Measurements from ENCODE around the gene BCKDK.

BCKDK gene

DNA sequence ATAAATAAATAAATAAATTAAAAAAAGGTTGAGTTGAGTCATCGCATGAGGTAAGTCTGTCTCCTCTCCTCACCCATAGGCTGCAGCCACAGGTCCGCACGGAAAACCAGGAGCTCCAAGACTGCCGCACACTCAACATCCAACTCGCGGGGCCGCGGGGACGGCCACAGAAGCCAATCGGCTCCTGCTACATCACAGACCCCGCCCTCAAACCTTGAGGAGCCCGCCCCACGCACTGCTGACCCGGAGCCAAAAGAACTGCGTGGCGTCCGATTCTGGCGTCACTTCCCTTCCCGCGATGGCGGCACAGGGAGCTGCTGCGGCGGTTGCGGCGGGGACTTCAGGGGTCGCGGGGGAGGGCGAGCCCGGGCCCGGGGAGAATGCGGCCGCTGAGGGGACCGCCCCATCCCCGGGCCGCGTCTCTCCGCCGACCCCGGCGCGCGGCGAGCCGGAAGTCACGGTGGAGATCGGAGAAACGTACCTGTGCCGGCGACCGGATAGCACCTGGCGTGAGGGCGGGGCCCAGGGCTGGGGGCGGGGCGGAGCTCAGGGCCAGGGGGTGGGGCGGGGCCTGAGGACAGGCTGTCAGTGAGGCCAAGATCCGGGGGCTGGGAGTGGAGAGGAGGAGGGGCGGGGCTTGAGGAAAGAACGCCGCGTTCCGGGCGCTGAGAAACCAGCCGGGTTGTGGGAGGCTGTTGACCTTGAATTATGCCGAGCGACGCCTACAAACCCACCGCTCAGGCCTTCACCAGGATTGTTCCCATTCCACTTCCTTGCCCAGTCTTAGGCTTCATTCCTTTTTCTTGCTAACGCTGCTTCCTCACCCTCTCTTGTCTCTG lies 9.4 kb downstream of the BCKDK start, which contains the start of gene KAT8 (continued):
- TF ChIP-seq MZF1 (tag by site-specific recombination; IDR thresholded peaks at IDR 0.05; ENCODE audit: borderline replicate concordance) (peak; percentile 53; the same call in 1 of the 2 replicates), ZXDB (tag by site-specific recombination; IDR thresholded peaks at IDR 0.05) (peak; percentile 70), ZNF561 (tag by site-specific recombination; IDR thresholded peaks at IDR 0.05; ENCODE audit: borderline replicate concordance) (0 out of 2 replicates have a peak, but pooled peaks have one; percentile 74), ZNF292 (tag by site-specific recombination; IDR thresholded peaks at IDR 0.05; ENCODE audit: borderline replicate concordance, low read depth) (0 out of 2 replicates have a peak, but pooled peaks have one; percentile 14), PRDM1 (tag by site-specific recombination; IDR thresholded peaks at IDR 0.05) (no peak), ZNF10 (tag by site-specific recombination; IDR thresholded peaks at IDR 0.05) (no peak), ZNF140 (tag by site-specific recombination; IDR thresholded peaks at IDR 0.05) (peak; percentile 41; the same call in 1 of the 2 replicates), OSR2 (tag by site-specific recombination; IDR thresholded peaks at IDR 0.05) (peak; percentile 9; the same call in 1 of the 2 replicates), ZBTB21 (tag by site-specific recombination; IDR thresholded peaks at IDR 0.05) (peak; percentile 89), ZNF510 (tag by site-specific recombination; IDR thresholded peaks at IDR 0.05; ENCODE audit: insufficient replicate concordance) (peak; percentile 74), ZNF639 (tag by site-specific recombination; IDR thresholded peaks at IDR 0.05) (no peak), ZNF629 (tag by site-specific recombination; IDR thresholded peaks at IDR 0.05) (peak; percentile 98), ZNF2 (tag by site-specific recombination; IDR thresholded peaks at IDR 0.05) (no peak), ZNF623 (tag by site-specific recombination; IDR thresholded peaks at IDR 0.05) (peak; percentile 78), YY1 (tag by site-specific recombination; IDR thresholded peaks at IDR 0.05) (peak; percentile 93), ZNF529 (tag by site-specific recombination; IDR thresholded peaks at IDR 0.05; ENCODE audit: insufficient replicate concordance) (no peak), ZNF266 (tag by site-specific recombination; IDR thresholded peaks at IDR 0.05; ENCODE audit: low read depth) (peak; percentile 0; the same call in 1 of the 2 replicates), ZNF18 (tag by site-specific recombination; IDR thresholded peaks at IDR 0.05) (peak; percentile 52; the same call in 1 of the 2 replicates), ZBTB20 (tag by site-specific recombination; IDR thresholded peaks at IDR 0.05) (peak; percentile 85), GLIS1 (tag by site-specific recombination; IDR thresholded peaks at IDR 0.05) (peak; percentile 32; the same call in 1 of the 2 replicates), ZNF335 (tag by site-specific recombination; conservative IDR thresholded peaks at IDR 0.05) (peak; percentile 46), ZNF76 (tag by site-specific recombination; IDR thresholded peaks at IDR 0.05; ENCODE audit: borderline replicate concordance, low read depth) (peak; percentile 21; the same call in 1 of the 2 replicates), ZBTB8A (tag by site-specific recombination; IDR thresholded peaks at IDR 0.05) (peak; percentile 78), SCRT2 (tag by site-specific recombination; IDR thresholded peaks at IDR 0.05) (peak; percentile 95), ZNF169 (tag by site-specific recombination; IDR thresholded peaks at IDR 0.05) (no peak), KLF9 (tag by site-specific recombination; IDR thresholded peaks at IDR 0.05; ENCODE audit: low read depth) (peak; percentile 64), SP3 (tag by site-specific recombination; IDR thresholded peaks at IDR 0.05) (peak; percentile 88), ZNF654 (tag by site-specific recombination; IDR thresholded peaks at IDR 0.05; ENCODE audit: low read depth) (peak; percentile 37), ZNF555 (tag by site-specific recombination; conservative IDR thresholded peaks at IDR 0.05) (peak; percentile 71), GLI4 (tag by site-specific recombination; IDR thresholded peaks at IDR 0.05) (no peak), GLIS2 (tag by site-specific recombination; IDR thresholded peaks at IDR 0.05) (peak; percentile 82; the same call in 1 of the 2 replicates), ZNF341 (tag by site-specific recombination; IDR thresholded peaks at IDR 0.05; ENCODE audit: low read depth) (peak; percentile 35; the same call in 1 of the 2 replicates), SCRT1 (tag by site-specific recombination; IDR thresholded peaks at IDR 0.05; ENCODE audit: borderline replicate concordance) (peak; percentile 59; the same call in 1 of the 2 replicates)
- TF ChIP-seq, protein P1, sequence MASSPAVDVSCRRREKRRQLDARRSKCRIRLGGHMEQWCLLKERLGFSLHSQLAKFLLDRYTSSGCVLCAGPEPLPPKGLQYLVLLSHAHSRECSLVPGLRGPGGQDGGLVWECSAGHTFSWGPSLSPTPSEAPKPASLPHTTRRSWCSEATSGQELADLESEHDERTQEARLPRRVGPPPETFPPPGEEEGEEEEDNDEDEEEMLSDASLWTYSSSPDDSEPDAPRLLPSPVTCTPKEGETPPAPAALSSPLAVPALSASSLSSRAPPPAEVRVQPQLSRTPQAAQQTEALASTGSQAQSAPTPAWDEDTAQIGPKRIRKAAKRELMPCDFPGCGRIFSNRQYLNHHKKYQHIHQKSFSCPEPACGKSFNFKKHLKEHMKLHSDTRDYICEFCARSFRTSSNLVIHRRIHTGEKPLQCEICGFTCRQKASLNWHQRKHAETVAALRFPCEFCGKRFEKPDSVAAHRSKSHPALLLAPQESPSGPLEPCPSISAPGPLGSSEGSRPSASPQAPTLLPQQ (tag by site-specific recombination; IDR thresholded peaks at IDR 0.05): peak; percentile 27; the same call in 1 of the 2 replicates

All from HEK293 (cell line).